Measurements from ENCODE around the gene NR1H2.
"Not testable (repeated sequence)": the region's sequence is repeated elsewhere in the genome, so short reads cannot be mapped to it uniquely, and the experiment has no call there.

NR1H2 gene
- 34.2 to 81.1 (median 51.2) reads per million in 17 experiments for total RNA-seq

- peak; percentile 98 to 99 (median 98) for DNase-seq
These were observed at the start of gene NR1H2 for GRCh38 chr19:50376166-50377050. Gene NR1H2 (plus strand): TSS chr19:50376457. CDS start chr19:50377606, 1,149 bp downstream.

GRCh38 chr19:50327013-50327412, 49.2 kb upstream of the NR1H2 start:
- DNase-seq = no peak

- no peak for DNase-seq
These were observed 48.6 kb upstream of the NR1H2 start for GRCh38 chr19:50327461-50328223.

GRCh38 chr19:50328224-50328872, 47.9 kb upstream of the NR1H2 start:
- DNase-seq = peak; percentile 74 to 90 (median 82)

- DNase-seq = no peak
These were observed 47.4 kb upstream of the NR1H2 start for GRCh38 chr19:50328873-50329145.

- peak; percentile 99 to 100 (median 99) for DNase-seq
These were observed 46.9 kb upstream of the NR1H2 start, which contains the start of gene KCNC3 for GRCh38 chr19:50329146-50329925. Gene KCNC3 (minus strand): TSS chr19:50329377. CDS start chr19:50329082, 295 bp downstream.

- not testable (repeated sequence) for DNase-seq
These were observed 46.3 kb upstream of the NR1H2 start for GRCh38 chr19:50329926-50330294.

GRCh38 chr19:50330365-50331078, 45.7 kb upstream of the NR1H2 start:
- peak; percentile 84 to 95 (median 92) for DNase-seq

- DNase-seq = peak in 3 of 4 experiments; percentile 41 to 50 (median 45)
These were observed 44.9 kb upstream of the NR1H2 start for GRCh38 chr19:50331221-50331993.

- DNase-seq = no peak
These were observed 44.3 kb upstream of the NR1H2 start for GRCh38 chr19:50331994-50332243.

- DNase-seq = peak in 3 of 4 experiments; percentile 51 to 66 (median 65)
These were observed 43.8 kb upstream of the NR1H2 start for GRCh38 chr19:50332244-50333038.

- DNase-seq = peak; percentile 94 to 97 (median 96)
These were observed 43.0 kb upstream of the NR1H2 start for GRCh38 chr19:50333235-50333736.

- DNase-seq = peak; percentile 87 to 96 (median 92)
These were observed 42.3 kb upstream of the NR1H2 start for GRCh38 chr19:50333737-50334617.

- DNase-seq = no peak
These were observed 41.4 kb upstream of the NR1H2 start for GRCh38 chr19:50334741-50335421.

- peak in 3 of 4 experiments; percentile 65 to 67 (median 66) for DNase-seq
These were observed 39.2 kb upstream of the NR1H2 start for GRCh38 chr19:50337031-50337430.

- DNase-seq = peak in 3 of 4 experiments; percentile 49 to 59 (median 56)
These were observed 35.9 kb upstream of the NR1H2 start for GRCh38 chr19:50340331-50340730.

GRCh38 chr19:50341091-50341564, 35.1 kb upstream of the NR1H2 start:
- DNase-seq = peak; percentile 68 to 92 (median 85)
